GM23338 (cell line): ENCODE data around the gene PXMP2. TPM values are rescaled to one million over a fixed set of nuclear protein-coding genes. Genes with fewer than 3 reads are reported as not detected.

Experiments
- ATAC-seq: fragments of 200-7000 bp; cut with Tn5 transposase; 3 replicates; pipeline ENCODE4 v1.9.1; 2020
- DNase-seq: peaks from one replicate; pipeline ENCODE4 v3.0.0-alpha.2; 2015; ENCODE audit warnings: low spot score
- H2AFZ ChIP-seq: fragments of 200-600 bp; sonication (generic); 2 replicates; pipeline ENCODE4 v1.8.0; 2016; ENCODE audit warnings: antibody characterized with exemption, mild to moderate bottlenecking, moderate library complexity
- H3F3A ChIP-seq: fragments of 200-600 bp; sonication (generic); replicated peaks from 2 replicates; pipeline ENCODE4 v1.8.0; 2017; ENCODE audit warnings: antibody characterized with exemption, mixed run types, low read depth
- H3K27ac ChIP-seq: fragments of 200-600 bp; sonication (generic); 2 replicates; pipeline ENCODE4 v1.6.1; 2016; ENCODE audit warnings: low read depth
- H3K27me3 ChIP-seq: fragments of 200-600 bp; sonication (generic); 2 replicates; pipeline ENCODE4 v1.8.0; 2016; ENCODE audit warnings: mild to moderate bottlenecking, mixed run types, moderate library complexity; ENCODE audit not compliant: insufficient read depth
- H3K36me3 ChIP-seq: fragments of 200-600 bp; sonication (generic); 2 replicates; pipeline ENCODE4 v1.8.0; 2016; ENCODE audit warnings: mild to moderate bottlenecking; ENCODE audit not compliant: insufficient read depth
- H3K4me1 ChIP-seq: fragments of 200-600 bp; sonication (generic); 2 replicates; pipeline ENCODE4 v1.8.0; 2016; ENCODE audit warnings: mild to moderate bottlenecking, moderate library complexity; ENCODE audit not compliant: insufficient read depth
- H3K4me2 ChIP-seq: fragments of 200-600 bp; sonication (generic); 2 replicates; pipeline ENCODE4 v1.7.1; 2017; ENCODE audit warnings: mixed run types
- H3K4me3 ChIP-seq: fragments of 200-600 bp; sonication (generic); 2 replicates; pipeline ENCODE4 v1.6.1; 2016; ENCODE audit warnings: mixed run types
- H3K79me2 ChIP-seq: fragments of 200-600 bp; sonication (generic); replicated peaks from 2 replicates; pipeline ENCODE4 v1.8.0; 2017; ENCODE audit warnings: mild to moderate bottlenecking; ENCODE audit not compliant: insufficient read depth
- H3K9me2 ChIP-seq: fragments of 200-600 bp; sonication (generic); 2 replicates; pipeline ENCODE4 v1.8.0; 2017; ENCODE audit not compliant: insufficient read depth
- H4K20me1 ChIP-seq: fragments of 200-600 bp; sonication (generic); replicated peaks from 2 replicates; pipeline ENCODE4 v1.8.0; 2017; ENCODE audit warnings: mild to moderate bottlenecking; ENCODE audit not compliant: insufficient read depth
- H3K27ac Mint-ChIP-seq: 2 replicates; pipeline ENCODE4 v1.8.0; 2020; ENCODE audit warnings: inconsistent platforms, mild to moderate bottlenecking, moderate library complexity, mixed read lengths
- H3K27me3 Mint-ChIP-seq: 3 replicates; pipeline ENCODE4 v1.8.0; 2022; ENCODE audit warnings: low read depth, mild to moderate bottlenecking, moderate library complexity, mixed read lengths, inconsistent platforms; ENCODE audit not compliant: insufficient read depth, poor library complexity
- H3K36me3 Mint-ChIP-seq: 3 replicates; pipeline ENCODE4 v1.8.0; 2021; ENCODE audit warnings: low read depth, mild to moderate bottlenecking, inconsistent platforms, moderate library complexity, mixed read lengths
- H3K4me1 Mint-ChIP-seq: 3 replicates; pipeline ENCODE4 v1.8.0; 2020; ENCODE audit warnings: mild to moderate bottlenecking, inconsistent platforms, mixed read lengths
- H3K4me3 Mint-ChIP-seq: 3 replicates; pipeline ENCODE4 v1.8.0; 2021; ENCODE audit warnings: moderate library complexity, mild to moderate bottlenecking, inconsistent platforms, mixed read lengths
- H3K9me3 Mint-ChIP-seq: 3 replicates; pipeline ENCODE4 v1.8.0; 2020; ENCODE audit warnings: moderate library complexity, mild to moderate bottlenecking, inconsistent platforms, mixed read lengths
- CREB1 ChIP-seq: fragments of 250-450 bp; sonication (Bioruptor Pico); IDR thresholded peaks from 2 replicates; pipeline ENCODE4 v1.5.0; 2020; ENCODE audit warnings: low read depth, mild to moderate bottlenecking, moderate library complexity
- EZH2phosphoT487 ChIP-seq: fragments of 200-600 bp; sonication (generic); IDR thresholded peaks from one replicate; pipeline ENCODE4 v1.8.1; 2018; ENCODE audit warnings: antibody characterized with exemption; ENCODE audit not compliant: unreplicated experiment
- NANOG ChIP-seq: IDR thresholded peaks from 2 replicates; pipeline ENCODE4 v1.6.1; 2016; ENCODE audit warnings: antibody characterized with exemption, borderline replicate concordance
- ZNF331 ChIP-seq: fragments of 250-450 bp; sonication (Bioruptor Pico); IDR thresholded peaks from 2 replicates; pipeline ENCODE4 v1.5.0; 2020; ENCODE audit warnings: low read depth, mild to moderate bottlenecking, moderate library complexity
- polyA plus RNA-seq: library from polyadenylated mRNA; unstranded; fragments of >200 nt; fragmentation: Nextera tagmentation; extraction: Ambion mirVana; gene quantifications from 2 replicates; pipeline ENCODE4 v1.2.1, GENCODE V29; 2016
- total RNA-seq: library from RNA; depleted of rRNA; stranded (reverse); fragments of >200 nt; shearing (Covaris generic); gene quantifications from 2 replicates; pipeline ENCODE4 v1.2.3, GENCODE V29; 2014
- TF ChIP-seq, protein P1 (sequence below): fragments of 250-450 bp; sonication (Bioruptor Pico); IDR thresholded peaks from 2 replicates; pipeline ENCODE4 v1.5.0; 2020; ENCODE audit warnings: mild to moderate bottlenecking, moderate library complexity
- TF ChIP-seq, protein P2 (sequence below): IDR thresholded peaks from 2 replicates; pipeline ENCODE4 v1.6.1; 2016; ENCODE audit warnings: antibody characterized with exemption
- TF ChIP-seq, protein P3 (sequence below), 2 experiments: fragments of 200-600 bp in 1 of 2; sonication (generic) in 1 of 2; conservative IDR thresholded peaks; 2 replicates each; pipeline versions ENCODE4 v1.5.1 to v1.6.1; 2016 to 2017; ENCODE audit warnings: antibody characterized with exemption in 2 of 2, low read depth in 2 of 2, mild to moderate bottlenecking in 2 of 2, moderate library complexity in 1 of 2

PXMP2 gene
- total and polyA plus RNA-seq, 2 experiments from 2014 or later, result 17.3 to 19.7 TPM

DNA sequence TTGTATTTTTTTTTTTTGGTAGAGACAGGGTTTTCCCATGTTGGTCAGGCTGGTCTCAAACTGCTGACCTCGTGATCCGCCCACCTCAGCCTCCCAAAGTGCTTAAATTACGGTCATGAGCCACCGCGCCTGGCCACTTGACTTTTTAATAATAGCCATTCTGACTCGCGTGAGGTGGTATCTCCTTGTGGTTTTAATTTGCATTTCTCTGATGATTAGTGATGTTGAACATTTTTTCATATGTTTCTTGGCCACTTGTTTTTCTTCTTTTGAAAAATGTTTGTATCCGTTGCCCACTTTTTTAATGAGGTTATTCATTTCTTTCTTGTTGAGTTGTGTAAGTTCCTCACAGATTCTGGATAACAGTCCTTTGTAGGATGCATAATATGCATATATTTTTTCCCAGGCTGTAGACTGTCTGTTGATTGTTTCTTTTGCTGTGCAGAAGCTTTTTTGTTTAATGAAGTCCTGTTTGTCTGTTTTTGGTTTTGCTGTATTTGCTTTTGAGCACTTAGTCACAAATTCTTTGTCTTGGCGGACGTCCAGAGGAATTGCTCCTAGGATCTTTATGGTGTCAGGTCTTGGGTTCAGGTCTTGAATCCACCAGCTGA lies 12.9 kb downstream of the PXMP2 start:
- Mint-ChIP-seq H3K9me3 (no peaks in the 10 kb centered on the region), H3K27ac (no peak overlapping the region), H3K4me3 (no peak overlapping the region), H3K4me1 (peaks cover 9% of the 10 kb centered on the region), H3K36me3 (peaks cover 50% of the 10 kb centered on the region), H3K27me3 (peaks cover 15% of the 10 kb centered on the region)
- Histone ChIP-seq H3K4me2 (no peak overlapping the region), H3K4me3 (no peak overlapping the region), H3K9me2 (no peaks in the 10 kb centered on the region), H3K4me1 (no peaks in the 10 kb centered on the region), H3K27ac (no peak overlapping the region), H3K36me3 (0 out of 2 replicates have a peak, but pooled peaks cover 8% of the 10 kb centered on the region), H2AFZ (no peak overlapping the region), H3F3A (peaks cover 3% of the 10 kb centered on the region; the same call in 1 of the 2 replicates), H3K27me3 (no peaks in the 10 kb centered on the region), H4K20me1 (no peaks in the 10 kb centered on the region; the same call in none of the 2 replicates), H3K79me2 (no peaks in the 10 kb centered on the region)
- no peak for TF ChIP-seq CREB1 (CRISPR knock-in tag)
- TF ChIP-seq, protein P1, sequence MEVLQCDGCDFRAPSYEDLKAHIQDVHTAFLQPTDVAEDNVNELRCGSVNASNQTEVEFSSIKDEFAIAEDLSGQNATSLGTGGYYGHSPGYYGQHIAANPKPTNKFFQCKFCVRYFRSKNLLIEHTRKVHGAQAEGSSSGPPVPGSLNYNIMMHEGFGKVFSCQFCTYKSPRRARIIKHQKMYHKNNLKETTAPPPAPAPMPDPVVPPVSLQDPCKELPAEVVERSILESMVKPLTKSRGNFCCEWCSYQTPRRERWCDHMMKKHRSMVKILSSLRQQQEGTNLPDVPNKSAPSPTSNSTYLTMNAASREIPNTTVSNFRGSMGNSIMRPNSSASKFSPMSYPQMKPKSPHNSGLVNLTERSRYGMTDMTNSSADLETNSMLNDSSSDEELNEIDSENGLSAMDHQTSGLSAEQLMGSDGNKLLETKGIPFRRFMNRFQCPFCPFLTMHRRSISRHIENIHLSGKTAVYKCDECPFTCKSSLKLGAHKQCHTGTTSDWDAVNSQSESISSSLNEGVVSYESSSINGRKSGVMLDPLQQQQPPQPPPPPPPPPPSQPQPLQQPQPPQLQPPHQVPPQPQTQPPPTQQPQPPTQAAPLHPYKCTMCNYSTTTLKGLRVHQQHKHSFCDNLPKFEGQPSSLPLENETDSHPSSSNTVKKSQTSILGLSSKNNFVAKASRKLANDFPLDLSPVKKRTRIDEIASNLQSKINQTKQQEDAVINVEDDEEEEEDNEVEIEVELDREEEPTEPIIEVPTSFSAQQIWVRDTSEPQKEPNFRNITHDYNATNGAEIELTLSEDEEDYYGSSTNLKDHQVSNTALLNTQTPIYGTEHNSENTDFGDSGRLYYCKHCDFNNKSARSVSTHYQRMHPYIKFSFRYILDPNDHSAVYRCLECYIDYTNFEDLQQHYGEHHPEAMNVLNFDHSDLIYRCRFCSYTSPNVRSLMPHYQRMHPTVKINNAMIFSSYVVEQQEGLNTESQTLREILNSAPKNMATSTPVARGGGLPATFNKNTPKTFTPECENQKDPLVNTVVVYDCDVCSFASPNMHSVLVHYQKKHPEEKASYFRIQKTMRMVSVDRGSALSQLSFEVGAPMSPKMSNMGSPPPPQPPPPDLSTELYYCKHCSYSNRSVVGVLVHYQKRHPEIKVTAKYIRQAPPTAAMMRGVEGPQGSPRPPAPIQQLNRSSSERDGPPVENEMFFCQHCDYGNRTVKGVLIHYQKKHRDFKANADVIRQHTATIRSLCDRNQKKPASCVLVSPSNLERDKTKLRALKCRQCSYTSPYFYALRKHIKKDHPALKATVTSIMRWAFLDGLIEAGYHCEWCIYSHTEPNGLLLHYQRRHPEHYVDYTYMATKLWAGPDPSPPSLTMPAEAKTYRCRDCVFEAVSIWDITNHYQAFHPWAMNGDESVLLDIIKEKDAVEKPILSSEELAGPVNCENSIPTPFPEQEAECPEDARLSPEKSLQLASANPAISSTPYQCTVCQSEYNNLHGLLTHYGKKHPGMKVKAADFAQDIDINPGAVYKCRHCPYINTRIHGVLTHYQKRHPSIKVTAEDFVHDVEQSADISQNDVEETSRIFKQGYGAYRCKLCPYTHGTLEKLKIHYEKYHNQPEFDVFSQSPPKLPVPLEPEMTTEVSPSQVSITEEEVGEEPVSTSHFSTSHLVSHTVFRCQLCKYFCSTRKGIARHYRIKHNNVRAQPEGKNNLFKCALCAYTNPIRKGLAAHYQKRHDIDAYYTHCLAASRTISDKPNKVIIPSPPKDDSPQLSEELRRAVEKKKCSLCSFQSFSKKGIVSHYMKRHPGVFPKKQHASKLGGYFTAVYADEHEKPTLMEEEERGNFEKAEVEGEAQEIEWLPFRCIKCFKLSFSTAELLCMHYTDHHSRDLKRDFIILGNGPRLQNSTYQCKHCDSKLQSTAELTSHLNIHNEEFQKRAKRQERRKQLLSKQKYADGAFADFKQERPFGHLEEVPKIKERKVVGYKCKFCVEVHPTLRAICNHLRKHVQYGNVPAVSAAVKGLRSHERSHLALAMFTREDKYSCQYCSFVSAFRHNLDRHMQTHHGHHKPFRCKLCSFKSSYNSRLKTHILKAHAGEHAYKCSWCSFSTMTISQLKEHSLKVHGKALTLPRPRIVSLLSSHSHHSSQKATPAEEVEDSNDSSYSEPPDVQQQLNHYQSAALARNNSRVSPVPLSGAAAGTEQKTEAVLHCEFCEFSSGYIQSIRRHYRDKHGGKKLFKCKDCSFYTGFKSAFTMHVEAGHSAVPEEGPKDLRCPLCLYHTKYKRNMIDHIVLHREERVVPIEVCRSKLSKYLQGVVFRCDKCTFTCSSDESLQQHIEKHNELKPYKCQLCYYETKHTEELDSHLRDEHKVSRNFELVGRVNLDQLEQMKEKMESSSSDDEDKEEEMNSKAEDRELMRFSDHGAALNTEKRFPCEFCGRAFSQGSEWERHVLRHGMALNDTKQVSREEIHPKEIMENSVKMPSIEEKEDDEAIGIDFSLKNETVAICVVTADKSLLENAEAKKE (CRISPR knock-in tag), result no peak
- TF ChIP-seq ZNF331 (CRISPR knock-in tag), result no peak
- TF ChIP-seq NANOG, result no peak
- no peak for TF ChIP-seq EZH2phosphoT487
- DNase-seq, result no peak
- ATAC-seq, result no peak

DNA sequence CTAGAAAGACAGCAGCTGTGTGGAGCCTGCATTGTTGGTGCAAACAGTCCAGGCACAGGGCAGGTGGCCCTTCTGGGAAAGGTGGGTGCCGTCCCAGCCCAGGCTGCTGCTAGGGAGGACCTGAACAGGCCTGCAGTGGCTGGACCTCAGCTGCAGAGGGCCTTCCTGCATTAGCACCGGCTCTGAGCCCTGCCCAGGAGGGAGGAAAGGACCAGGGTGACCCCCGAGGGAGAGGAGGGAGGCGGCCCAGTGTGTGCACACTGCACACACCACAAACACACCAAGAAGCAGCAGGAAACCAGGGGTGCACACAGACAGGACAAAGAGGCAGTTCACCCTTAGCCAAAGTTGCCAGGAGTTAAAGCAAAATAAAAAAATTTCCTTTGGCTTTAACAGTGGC lies 15.3 kb downstream of the PXMP2 start:
- Histone ChIP-seq H3K9me2 (no peaks in the 10 kb centered on the region), H3K4me3 (no peak overlapping the region), H3K79me2 (no peaks in the 10 kb centered on the region), H3K27ac (no peak overlapping the region), H3F3A (peaks cover 8% of the 10 kb centered on the region; the same call in 1 of the 2 replicates), H4K20me1 (no peaks in the 10 kb centered on the region; the same call in none of the 2 replicates), H3K4me1 (no peaks in the 10 kb centered on the region), H2AFZ (no peak overlapping the region), H3K27me3 (no peaks in the 10 kb centered on the region), H3K4me2 (no peak overlapping the region), H3K36me3 (0 out of 2 replicates have a peak, but pooled peaks cover 4% of the 10 kb centered on the region)
- Mint-ChIP-seq H3K27ac (no peak overlapping the region), H3K27me3 (peaks cover 14% of the 10 kb centered on the region), H3K4me3 (no peak overlapping the region), H3K9me3 (peaks cover 3% of the 10 kb centered on the region; the same call in 2 of the 3 replicates), H3K4me1 (peaks cover 13% of the 10 kb centered on the region), H3K36me3 (peaks cover 40% of the 10 kb centered on the region)
- peak; percentile 78 for ATAC-seq
- TF ChIP-seq, protein P2, sequence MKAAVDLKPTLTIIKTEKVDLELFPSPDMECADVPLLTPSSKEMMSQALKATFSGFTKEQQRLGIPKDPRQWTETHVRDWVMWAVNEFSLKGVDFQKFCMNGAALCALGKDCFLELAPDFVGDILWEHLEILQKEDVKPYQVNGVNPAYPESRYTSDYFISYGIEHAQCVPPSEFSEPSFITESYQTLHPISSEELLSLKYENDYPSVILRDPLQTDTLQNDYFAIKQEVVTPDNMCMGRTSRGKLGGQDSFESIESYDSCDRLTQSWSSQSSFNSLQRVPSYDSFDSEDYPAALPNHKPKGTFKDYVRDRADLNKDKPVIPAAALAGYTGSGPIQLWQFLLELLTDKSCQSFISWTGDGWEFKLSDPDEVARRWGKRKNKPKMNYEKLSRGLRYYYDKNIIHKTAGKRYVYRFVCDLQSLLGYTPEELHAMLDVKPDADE, result no peak
- TF ChIP-seq ZNF331 (CRISPR knock-in tag) (no peak), EZH2phosphoT487 (no peak)
- TF ChIP-seq, protein P3, sequence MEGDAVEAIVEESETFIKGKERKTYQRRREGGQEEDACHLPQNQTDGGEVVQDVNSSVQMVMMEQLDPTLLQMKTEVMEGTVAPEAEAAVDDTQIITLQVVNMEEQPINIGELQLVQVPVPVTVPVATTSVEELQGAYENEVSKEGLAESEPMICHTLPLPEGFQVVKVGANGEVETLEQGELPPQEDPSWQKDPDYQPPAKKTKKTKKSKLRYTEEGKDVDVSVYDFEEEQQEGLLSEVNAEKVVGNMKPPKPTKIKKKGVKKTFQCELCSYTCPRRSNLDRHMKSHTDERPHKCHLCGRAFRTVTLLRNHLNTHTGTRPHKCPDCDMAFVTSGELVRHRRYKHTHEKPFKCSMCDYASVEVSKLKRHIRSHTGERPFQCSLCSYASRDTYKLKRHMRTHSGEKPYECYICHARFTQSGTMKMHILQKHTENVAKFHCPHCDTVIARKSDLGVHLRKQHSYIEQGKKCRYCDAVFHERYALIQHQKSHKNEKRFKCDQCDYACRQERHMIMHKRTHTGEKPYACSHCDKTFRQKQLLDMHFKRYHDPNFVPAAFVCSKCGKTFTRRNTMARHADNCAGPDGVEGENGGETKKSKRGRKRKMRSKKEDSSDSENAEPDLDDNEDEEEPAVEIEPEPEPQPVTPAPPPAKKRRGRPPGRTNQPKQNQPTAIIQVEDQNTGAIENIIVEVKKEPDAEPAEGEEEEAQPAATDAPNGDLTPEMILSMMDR (conservative IDR thresholded peaks at IDR 0.05; ENCODE audit: low read depth in 2 of 2), result peak in 1 of 2 experiments; percentile 47; a peak in 2 of 4 replicates
- DNase-seq, result peak; percentile 21
